HG02623 (cell line): ENCODE measurements around the gene TMED7.

Source experiments
- ATAC-seq: cut with Tn5 transposase; IDR thresholded peaks from one replicate; pipeline ENCODE4 v1.9.1; 2021; ENCODE audit warnings: moderate library complexity; ENCODE audit not compliant: unreplicated experiment

TMED7 gene

DNA sequence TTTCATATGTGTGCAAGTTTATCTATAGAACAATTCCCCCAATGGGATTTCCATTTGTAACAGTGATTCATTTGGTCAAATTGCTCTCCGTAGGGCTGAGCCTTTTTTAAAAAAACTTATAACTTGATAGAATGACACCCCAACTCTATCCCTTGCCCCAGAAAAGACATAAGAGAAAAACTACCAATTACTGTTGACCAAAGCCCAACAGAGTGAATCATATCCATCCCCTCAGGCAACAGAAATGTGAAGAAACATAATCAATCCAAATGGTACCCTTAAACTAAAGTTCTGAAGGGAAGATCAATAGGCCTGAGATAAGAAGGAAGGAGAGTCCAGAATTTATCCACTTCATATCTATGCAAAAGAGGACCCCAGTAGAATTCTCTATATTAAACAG, 41.3 kb downstream of the TMED7 start:
- no peak for ATAC-seq

DNA sequence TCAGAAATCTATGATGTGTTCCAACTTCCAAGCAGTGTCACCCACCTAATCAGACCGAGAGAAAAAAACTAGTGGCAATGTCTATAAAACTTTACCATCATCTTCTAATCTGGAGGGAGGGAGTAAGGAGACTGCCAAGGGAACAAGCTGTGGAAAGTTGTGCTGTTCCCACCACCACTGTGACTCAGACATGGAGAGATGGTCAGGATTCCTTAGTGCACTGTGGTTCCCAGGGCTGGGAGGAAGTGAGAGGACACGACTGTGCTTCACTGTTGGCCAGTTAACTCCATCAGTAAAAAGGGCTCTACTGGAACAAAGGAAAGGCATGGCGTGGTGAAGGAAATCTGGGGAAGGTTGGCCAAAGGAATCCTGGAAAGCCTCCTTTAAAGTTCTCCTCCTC, 42.4 kb downstream of the TMED7 start:
- ATAC-seq, result no peak

DNA sequence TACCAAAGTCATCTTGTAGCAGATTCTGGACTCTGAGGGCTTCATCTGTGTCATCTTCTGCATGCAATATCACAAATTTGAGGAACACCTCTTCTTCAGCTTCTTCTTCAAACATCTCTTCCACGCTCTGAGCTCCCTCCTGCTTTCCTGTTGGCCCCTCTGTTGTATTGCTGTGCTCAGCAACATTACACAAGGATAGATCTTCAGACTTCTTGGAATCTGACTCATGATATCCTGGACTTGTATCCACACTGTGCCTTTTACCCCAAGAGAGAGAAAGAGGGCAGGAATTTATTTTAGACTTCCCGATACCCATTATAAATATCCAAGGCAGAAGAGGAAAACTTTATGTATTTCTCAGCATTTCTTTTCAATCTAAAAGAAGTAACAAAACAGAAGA, 44.9 kb downstream of the TMED7 start:
- ATAC-seq, result no peak

DNA sequence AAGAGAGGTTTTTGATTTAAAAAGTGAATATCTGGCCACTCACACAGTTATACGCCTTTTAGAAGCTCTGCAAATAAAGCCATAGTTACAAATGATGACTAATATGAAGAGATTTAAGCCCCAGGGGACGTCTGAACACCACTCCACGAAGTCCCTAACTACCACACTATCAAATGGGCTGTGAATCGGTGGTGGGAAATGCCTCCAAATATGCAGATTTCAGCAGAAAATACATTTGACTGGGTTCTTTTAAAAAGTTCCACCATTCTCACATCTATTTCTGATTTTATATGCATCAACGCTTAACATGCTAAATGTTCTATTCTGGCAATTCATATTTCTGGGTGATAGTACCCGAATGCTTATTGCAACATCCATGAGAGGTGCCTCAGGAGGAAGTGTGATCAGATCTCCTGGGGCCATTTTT, 46.1 kb downstream of the TMED7 start:
- ATAC-seq, result peak; percentile 46

DNA sequence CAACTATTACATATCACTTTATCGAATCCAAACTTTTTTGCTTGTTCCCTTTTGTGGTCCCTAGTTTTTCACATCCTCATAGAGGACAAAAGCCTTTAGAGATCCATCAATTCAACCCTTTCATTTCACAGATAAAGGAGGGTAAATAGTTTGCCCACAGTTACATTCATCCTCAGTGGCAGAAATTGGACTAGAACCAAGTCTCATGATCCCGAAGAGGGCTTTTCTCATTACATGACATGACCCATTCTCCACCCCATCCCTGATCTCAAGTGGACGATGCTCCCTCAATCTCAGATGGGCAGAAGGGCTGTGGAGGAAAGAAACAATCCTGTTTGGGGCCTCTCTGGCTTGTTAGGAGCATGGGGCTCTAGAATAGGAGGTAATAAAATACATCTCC, 46.6 kb downstream of the TMED7 start:
- no peak for ATAC-seq

DNA sequence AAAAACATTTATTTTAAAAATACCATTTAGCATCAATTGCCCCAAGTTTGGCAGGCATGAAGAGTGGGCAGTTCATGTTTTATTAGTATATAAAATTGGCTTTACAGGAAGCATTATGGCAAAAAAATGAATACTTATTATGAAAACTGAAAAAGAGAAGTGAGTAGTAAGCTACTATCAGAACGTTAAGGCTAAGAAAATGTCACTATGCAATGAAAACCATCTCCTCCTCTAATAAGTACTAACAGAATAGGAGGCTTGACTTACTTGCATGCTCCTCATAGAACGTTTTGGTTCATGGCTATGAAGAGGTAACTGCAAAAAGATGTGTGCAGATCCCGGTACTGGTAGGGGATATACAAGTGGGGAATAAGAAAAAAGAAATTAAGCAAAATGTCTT, 47.2 kb downstream of the TMED7 start:
- peak; percentile 38 for ATAC-seq

DNA sequence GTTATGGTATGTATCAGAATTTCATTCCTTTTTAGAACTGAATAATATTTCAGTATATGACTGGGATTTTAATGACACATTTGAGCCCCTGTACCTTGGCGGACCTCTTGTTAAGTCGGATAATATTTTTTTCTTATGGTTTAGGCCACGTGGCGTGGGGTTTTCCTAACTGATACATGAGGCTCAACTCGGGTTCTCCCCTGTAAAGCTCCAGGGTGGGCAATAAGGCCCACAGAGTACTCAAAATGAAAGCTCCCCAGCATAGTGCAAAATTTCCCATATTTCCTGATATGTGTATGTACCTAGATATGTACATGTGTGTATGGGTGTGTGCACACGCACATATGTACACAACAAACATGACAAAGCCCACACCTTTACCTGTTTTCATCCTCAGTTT, 48.1 kb downstream of the TMED7 start:
- peak; percentile 33 for ATAC-seq

DNA sequence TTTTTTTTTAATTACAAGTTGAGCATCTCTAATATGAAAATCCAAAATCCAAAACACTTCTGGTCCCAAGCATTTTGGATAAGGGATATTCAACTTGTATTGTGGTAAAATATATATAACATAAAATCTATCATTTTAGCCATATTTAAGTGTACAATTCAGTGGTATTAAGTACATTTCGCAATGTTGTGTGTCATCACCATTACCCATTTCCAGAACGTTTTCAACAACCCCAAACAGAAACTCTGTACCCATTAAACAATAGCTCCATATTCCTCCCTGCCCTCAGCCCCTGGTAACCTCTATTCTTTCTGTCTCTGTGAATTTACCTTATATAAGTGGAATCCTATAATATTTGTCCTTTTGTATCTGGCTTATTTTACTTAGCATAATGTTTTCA, 48.5 kb downstream of the TMED7 start:
- ATAC-seq, result no peak

DNA sequence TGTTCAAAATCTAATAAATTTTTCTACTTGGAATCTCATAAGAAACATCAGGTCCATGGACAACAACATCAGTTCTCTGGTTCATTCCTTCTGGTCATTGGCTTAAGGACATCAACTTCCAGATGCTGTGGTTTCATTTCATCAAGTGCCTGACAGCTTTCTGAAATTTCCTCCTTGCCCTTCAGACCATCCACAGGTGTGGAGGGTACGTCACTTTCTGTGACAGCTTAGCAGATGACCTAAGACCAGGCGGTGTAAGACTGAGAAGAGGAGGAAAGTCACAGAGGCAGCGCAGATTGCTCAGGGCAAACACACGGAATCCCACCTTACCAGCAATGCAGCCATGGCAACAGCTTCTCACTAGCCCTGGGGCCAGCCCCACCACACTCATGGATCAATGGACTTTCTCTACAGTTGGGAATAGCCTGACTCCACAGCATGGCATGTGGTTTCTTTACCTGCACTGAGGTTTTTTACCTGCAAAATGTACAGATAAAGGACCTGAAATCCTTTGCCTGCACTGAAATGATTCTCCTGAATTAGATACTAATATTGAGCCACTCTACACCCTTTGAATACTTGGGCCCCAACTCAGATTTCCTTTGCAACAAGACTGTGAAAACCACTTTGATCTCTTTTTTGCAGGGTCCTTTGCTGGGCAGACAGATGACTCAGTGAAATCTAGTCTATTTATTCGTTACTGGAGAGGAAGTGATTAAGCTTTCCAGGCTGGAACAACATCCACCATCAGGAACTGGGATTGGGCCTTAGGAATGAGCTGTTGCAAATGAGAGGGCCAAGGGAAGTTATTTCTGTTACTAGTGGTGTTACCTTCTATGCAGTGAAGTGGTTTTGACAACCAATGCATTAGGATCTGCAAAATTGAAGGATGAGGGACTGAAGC, 50.4 kb downstream of the TMED7 start:
- no peak for ATAC-seq

DNA sequence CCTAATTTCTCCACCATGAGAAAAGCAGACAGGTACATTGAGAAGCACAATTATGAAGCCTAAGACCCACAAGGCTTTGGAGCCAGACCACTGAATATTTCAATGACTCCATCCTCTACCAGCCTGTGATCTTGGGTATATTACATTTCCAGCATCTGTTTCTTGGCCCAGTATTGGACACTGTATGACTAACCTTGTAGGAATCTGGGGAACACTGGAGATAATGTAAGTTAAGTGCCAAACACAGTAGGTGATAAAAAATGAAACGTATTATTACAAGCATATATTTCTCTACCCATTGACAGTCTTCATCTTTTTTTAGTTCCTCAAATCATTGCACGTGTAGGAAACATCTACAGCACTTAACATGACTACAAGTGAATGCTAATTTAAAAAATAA, 52.7 kb downstream of the TMED7 start:
- ATAC-seq, result no peak

DNA sequence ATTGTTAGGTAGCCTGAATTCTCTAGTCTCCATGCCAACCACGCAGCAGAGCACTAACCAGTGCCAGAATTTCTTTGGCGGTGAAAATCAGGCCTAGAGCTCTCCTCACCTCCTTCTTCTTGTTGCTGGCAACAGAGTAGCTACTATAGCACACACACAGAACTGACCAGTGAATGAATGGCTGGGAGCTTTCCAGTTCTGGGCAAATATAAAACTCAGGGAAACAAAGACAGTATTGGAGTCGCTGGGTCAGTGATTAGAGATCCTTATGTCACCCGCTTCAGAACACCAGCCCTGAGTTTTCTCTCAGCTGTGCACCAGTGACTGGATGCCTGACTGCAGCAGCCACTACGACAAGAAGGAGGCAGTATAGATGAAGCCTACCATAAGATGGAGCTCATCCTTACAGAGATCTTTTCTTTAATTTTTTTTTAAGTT, 54.4 kb downstream of the TMED7 start:
- ATAC-seq, result no peak

DNA sequence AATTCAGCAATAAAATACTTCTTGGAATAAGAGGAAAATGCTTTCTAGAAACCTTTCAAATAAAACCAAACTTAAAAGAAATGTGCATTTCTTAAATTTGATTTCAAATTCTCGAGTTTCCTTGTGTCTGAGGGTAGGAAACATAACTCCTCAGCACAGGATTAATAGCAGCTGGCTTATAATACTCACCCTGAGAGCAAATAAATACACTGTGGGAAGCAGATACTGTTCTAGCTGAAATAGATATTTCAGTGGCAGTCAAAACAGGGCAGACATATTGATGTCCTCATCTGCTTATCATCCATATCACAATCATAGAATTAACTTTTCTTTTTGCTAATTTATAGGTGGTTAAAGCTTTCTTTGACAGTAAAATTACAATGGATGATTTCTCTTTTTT, 57.2 kb downstream of the TMED7 start:
- ATAC-seq, result no peak

DNA sequence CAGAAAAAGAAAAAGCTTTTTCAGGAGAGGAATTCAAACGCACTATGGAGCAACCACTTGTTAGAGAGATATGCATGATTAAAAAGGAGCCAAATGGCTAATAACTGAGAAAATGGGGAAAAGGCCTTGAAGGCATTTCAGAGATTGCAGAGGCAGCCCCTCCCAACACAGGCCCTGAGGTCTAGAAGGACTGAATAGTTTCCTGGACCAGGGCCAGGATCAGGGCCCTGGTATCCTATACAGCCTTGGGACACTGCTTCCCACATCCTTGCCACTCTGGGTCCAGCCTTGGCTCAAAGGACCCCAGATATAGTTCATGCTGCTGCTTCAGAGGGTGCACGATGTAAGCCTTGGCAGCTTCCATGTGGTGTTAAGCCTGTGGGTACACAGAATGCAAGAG, 60.6 kb downstream of the TMED7 start:
- no peak for ATAC-seq
